NCI-H2227 (cell line): ENCODE data around the gene MRGPRG.
"Not testable (repeated sequence)": the region's sequence is repeated elsewhere in the genome, so short reads cannot be mapped to it uniquely, and the experiment has no call there.

ENCODE experiments used
- DNase-seq: peaks from one replicate; lab custom pipeline; 2025; ENCODE audit not compliant: unreplicated experiment; lab: John Stamatoyannopoulos, UW

Gene MRGPRG

DNA sequence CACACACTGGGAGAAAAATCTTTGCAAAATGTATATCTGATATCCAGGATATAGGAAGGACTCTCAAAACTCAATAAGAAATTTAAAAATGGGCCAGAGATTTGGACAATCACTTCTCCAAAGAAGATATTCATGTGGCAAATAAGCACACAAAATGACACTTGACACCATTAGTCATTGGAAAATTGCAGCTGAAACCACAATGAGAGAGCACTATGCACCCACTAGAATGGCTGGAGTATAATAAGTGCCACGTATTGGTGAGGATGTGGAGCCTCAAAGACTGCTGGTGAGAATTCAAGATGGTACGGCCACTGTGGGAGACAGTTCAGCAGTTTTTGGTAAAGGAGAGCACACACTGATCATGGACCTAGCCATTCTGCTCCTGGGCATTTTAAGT lies 40.7 kb downstream of the MRGPRG start:
- no peak for DNase-seq

DNA sequence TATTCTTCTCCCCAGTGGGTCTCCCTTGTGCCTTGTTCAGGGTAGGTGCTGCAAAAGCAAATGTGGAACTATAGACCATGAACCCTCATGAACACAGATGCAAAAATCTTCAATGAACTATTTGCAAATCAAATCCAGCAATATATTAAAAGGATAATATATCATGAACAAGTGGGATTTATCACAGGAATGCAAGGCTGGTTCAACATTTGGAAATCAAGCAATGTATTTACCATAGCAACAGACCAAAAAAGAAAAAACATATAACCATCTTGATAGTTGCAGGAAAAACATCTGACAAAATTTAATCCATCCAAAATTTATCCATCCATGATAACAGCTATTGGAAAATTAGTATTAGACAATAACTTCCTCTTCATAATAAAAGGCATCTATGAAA lies 42.1 kb downstream of the MRGPRG start:
- DNase-seq: no peak

- no peak for DNase-seq
Observed at GRCh38 chr11:3175194-3175593, 43.4 kb downstream of the MRGPRG start.

- DNase-seq: no peak
Observed at GRCh38 chr11:3174387-3174786, 44.2 kb downstream of the MRGPRG start.

DNA sequence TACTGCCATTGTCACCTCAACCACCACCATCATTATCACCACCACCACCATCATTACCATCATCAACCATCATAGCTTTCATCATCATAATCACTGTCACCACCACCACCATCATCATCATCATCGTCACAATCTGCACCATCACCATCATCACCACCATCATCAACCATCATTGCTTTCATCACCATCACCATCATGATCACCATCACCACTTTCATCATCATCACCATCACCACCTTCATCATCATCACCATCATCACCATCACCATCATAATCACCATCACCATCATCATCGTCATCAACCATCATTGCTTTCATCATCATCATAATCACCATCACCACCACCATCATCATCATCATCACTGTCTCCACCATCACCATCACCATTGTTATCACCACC lies 44.8 kb downstream of the MRGPRG start:
- DNase-seq: no peak

DNA sequence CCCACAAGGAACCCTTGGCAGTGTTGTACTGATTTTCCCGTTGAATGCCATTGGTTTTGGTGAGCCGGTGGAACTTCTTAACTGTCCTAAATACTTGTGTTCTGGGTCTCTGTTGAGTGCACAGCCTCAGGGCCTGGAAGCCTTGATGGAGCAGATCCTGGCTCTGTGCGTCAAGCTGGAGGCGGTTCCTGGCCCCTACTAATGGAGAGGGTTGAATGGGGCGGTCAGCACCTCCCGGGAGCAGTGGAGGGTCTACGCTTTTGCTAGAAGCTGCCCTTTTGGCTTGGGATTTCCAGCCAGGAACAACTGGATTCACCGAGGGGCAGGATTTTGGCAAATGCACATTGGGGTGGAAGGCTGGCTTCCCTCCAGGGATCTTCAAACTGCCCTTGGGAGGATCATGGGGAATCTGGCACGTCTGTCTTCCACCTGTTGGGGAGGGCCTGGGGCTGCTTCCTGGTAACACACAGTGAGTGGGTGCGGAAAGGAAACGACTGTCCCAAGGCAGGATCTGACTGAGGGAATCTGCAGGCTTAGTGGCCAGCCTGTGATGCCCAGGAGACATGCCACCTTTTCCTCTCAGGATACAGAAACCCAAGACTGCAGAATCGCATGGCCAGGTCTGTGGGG lies 46.6 kb downstream of the MRGPRG start:
- no peak for DNase-seq

- no peak for DNase-seq
Observed at GRCh38 chr11:3170756-3171650, 47.6 kb downstream of the MRGPRG start.

GRCh38 chr11:3170044-3170755 lies 48.4 kb downstream of the MRGPRG start:
- no peak for DNase-seq

- no peak for DNase-seq
Observed at GRCh38 chr11:3169255-3170043, 49.2 kb downstream of the MRGPRG start.

- not testable (repeated sequence) for DNase-seq
Observed at GRCh38 chr11:3168742-3169254, 49.8 kb downstream of the MRGPRG start.
